ENCODE results near the gene SLC26A3. TPM values are rescaled to one million over a fixed set of nuclear protein-coding genes. Genes with fewer than 3 reads are reported as not detected.

The SLC26A3 gene
- total RNA-seq, 1 donor from 2014 or later = not detected

DNA sequence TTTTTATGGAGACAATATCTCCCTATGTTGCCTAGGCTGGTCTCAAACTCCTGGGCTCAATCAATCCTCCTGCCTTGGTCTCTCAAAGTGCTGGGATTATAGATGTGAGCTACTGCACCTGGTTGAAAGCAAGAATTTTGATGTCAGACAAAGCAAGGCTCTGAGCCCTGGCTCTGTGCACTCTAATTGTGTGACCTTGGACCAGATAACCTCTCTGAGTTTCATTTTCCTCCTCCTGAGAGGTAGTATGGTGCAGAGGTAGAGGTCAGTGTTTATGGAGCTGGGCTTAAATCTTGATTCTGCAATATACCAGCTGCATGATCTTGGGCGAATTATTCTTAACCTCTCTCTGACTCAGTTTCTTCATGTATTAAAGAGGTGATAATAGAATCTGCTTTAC lies 31.4 kb upstream of the SLC26A3 start:
- no peak overlapping the region for H3K4me3 Mint-ChIP-seq
- H3K27ac Mint-ChIP-seq = no peak overlapping the region
- intact Hi-C loops (cut with micrococcal nuclease) = no loop called here
- no peaks in the 10 kb centered on the region for H3K36me3 Mint-ChIP-seq (ENCODE audit: low read depth)
- peaks cover 10% of the 10 kb centered on the region for H3K9me3 Mint-ChIP-seq
- peaks cover 5% of the 10 kb centered on the region for H3K27me3 Mint-ChIP-seq
- DNase-seq = no peak
- H3K4me1 Mint-ChIP-seq = no peaks in the 10 kb centered on the region

DNA sequence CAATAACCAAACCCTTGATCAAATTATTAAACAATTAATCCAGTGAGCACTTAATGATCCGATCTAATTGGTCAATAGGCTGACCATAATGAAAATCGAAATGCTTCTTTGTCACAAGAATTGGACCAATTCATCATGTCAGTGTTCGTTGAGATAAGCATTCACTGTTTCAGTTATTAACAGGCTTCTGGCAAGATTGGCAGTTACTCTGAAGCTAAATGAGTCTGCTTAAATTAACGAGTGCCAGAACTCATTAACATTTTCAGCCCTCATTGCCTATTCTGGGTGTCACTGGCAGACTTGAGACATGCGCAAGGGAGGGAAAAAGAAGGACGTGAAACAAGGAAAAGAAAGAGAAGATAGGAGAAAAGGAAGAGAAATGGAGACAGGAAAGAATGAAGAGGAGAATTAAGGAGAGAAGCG lies 30.7 kb upstream of the SLC26A3 start:
- Mint-ChIP-seq H3K9me3 (peaks cover 9% of the 10 kb centered on the region), H3K36me3 (ENCODE audit: low read depth) (no peaks in the 10 kb centered on the region), H3K27ac (no peak overlapping the region), H3K4me3 (no peak overlapping the region), H3K4me1 (no peaks in the 10 kb centered on the region), H3K27me3 (peaks cover 5% of the 10 kb centered on the region)
- DNase-seq = no peak
- intact Hi-C loops (cut with micrococcal nuclease) = no loop called here

GRCh38 chr7:107830420-107830819 lies 27.4 kb upstream of the SLC26A3 start:
- Mint-ChIP-seq H3K27ac (no peak overlapping the region), H3K4me1 (no peaks in the 10 kb centered on the region), H3K4me3 (no peak overlapping the region), H3K9me3 (peaks cover 9% of the 10 kb centered on the region), H3K36me3 (ENCODE audit: low read depth) (no peaks in the 10 kb centered on the region), H3K27me3 (peaks cover 7% of the 10 kb centered on the region)
- intact Hi-C loops (cut with micrococcal nuclease) = no loop called here
- DNase-seq = no peak

DNA sequence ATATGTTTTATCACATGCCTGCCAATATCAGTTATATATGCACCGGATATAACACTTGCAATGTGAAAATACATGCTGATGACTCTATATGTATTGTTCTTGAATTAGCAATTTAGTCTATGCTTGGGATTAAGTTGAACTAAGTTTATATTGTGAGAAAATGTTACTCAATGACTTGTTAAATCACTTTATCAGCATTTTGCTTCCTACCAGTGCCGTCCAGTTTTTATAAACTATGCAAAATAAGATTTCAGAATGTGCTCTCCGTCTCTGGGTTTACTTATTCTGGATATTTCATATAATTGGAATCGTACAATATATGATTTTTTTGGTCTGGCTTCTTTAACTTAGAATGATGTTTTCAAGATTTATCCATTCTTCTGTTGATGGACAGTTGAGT lies 25.5 kb upstream of the SLC26A3 start:
- no peak overlapping the region for H3K4me3 Mint-ChIP-seq
- H3K36me3 Mint-ChIP-seq (ENCODE audit: low read depth) = no peaks in the 10 kb centered on the region
- no peak overlapping the region for H3K27ac Mint-ChIP-seq
- no peak for DNase-seq
- intact Hi-C loops (cut with micrococcal nuclease) = no loop called here
- peaks cover 5% of the 10 kb centered on the region for H3K27me3 Mint-ChIP-seq
- H3K4me1 Mint-ChIP-seq = no peaks in the 10 kb centered on the region
- H3K9me3 Mint-ChIP-seq = peaks cover 13% of the 10 kb centered on the region

DNA sequence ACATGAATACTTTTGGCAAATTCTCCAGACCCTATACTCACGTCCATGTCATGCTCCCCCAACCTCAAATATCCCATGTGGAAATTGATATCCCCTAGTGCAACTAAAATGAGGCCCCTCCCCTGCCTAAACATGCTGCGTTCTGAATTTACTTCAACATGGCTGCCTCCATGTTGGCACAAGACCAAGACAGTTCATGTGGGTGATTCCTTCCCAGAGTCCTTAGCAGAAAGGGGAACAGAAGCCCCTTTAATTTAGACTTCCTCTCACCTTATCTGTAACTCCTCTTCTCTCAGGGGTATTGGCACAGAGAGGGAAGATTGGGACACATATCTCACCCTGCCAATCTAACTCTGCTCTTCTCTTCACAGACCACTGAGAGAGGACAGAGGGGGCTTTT lies 24.5 kb upstream of the SLC26A3 start:
- Mint-ChIP-seq H3K9me3 (peaks cover 13% of the 10 kb centered on the region), H3K27ac (no peak overlapping the region), H3K4me3 (no peak overlapping the region), H3K27me3 (peaks cover 5% of the 10 kb centered on the region), H3K36me3 (ENCODE audit: low read depth) (no peaks in the 10 kb centered on the region), H3K4me1 (no peaks in the 10 kb centered on the region)
- DNase-seq = no peak
- intact Hi-C loops (cut with micrococcal nuclease) = no loop called here

DNA sequence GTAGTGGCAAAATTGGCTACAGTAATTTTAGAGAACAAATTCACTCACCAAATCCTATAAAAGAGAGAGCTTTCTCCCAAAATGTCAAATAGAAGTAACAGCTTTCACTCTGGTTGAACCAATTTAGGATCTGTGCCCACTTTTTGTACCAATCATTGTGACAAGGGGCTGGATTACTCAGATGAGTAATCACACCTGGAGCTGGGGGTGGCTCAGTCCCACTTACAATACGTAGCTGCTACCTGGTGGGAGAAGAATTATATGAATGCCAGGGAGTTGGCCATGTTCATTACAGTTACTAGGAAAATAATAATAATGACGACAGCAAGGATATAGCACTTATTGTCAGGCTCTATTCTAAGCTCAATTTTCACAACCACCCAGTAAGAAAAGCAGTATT lies 23.4 kb upstream of the SLC26A3 start:
- intact Hi-C loops (cut with micrococcal nuclease) = no loop called here
- H3K9me3 Mint-ChIP-seq = peaks cover 13% of the 10 kb centered on the region
- no peak overlapping the region for H3K4me3 Mint-ChIP-seq
- H3K36me3 Mint-ChIP-seq (ENCODE audit: low read depth) = no peaks in the 10 kb centered on the region
- H3K4me1 Mint-ChIP-seq = no peaks in the 10 kb centered on the region
- no peak for DNase-seq
- H3K27ac Mint-ChIP-seq = no peak overlapping the region
- H3K27me3 Mint-ChIP-seq = peaks cover 5% of the 10 kb centered on the region

DNA sequence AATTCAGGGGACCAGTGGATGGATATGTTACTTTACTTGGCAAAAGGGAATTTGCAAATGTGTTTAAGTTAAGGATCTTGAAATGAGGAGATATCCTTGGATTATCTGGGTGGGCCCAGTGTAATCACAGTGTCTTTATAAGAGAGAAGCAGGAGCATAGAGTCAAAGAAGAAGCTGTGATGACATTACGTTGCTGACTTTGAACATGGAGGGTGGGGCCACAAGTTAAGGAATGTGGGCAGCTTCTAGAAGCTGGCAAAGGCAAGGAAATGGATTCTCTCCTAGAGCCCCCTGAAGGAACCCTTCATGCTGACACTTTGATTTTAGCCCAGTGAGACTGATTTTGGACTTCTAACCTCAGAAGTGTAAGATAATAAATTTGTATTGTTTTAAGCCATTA lies 21.8 kb upstream of the SLC26A3 start:
- no peak overlapping the region for H3K27ac Mint-ChIP-seq
- no peak for DNase-seq
- peaks cover 4% of the 10 kb centered on the region for H3K27me3 Mint-ChIP-seq
- no peak overlapping the region for H3K4me3 Mint-ChIP-seq
- H3K9me3 Mint-ChIP-seq = peaks cover 5% of the 10 kb centered on the region
- intact Hi-C loops (cut with micrococcal nuclease) = no loop called here
- H3K36me3 Mint-ChIP-seq (ENCODE audit: low read depth) = no peaks in the 10 kb centered on the region
- no peaks in the 10 kb centered on the region for H3K4me1 Mint-ChIP-seq

GRCh38 chr7:107818622-107819021 lies 15.6 kb upstream of the SLC26A3 start:
- intact Hi-C loops (cut with micrococcal nuclease) = loop anchor here (5.0 to 10.0 kb wide), 3 partner anchors 154 to 644 kb away; partner anchors contain the start of gene SLC26A4
- Mint-ChIP-seq H3K27ac (no peak overlapping the region), H3K36me3 (ENCODE audit: low read depth) (no peaks in the 10 kb centered on the region), H3K9me3 (peaks cover 9% of the 10 kb centered on the region), H3K27me3 (peaks cover 3% of the 10 kb centered on the region), H3K4me3 (no peak overlapping the region), H3K4me1 (peaks cover 18% of the 10 kb centered on the region)
- DNase-seq = no peak

- H3K27ac Mint-ChIP-seq = peak overlapping the region; percentile 84
- H3K27me3 Mint-ChIP-seq = peaks cover 3% of the 10 kb centered on the region
- intact Hi-C loops (cut with micrococcal nuclease) = loop anchor here (5.0 to 10.0 kb wide), 3 partner anchors 151 to 641 kb away; partner anchors contain the start of gene SLC26A4
- H3K9me3 Mint-ChIP-seq = peaks cover 9% of the 10 kb centered on the region
- H3K4me1 Mint-ChIP-seq = peaks cover 23% of the 10 kb centered on the region
- peak overlapping the region; percentile 23 for H3K4me3 Mint-ChIP-seq
- no peak for DNase-seq
- H3K36me3 Mint-ChIP-seq (ENCODE audit: low read depth) = no peaks in the 10 kb centered on the region
Observed at GRCh38 chr7:107816011-107816566, 13.1 kb upstream of the SLC26A3 start.

- peaks cover 3% of the 10 kb centered on the region for H3K27me3 Mint-ChIP-seq
- peak overlapping the region; percentile 3 for H3K4me3 Mint-ChIP-seq
- H3K36me3 Mint-ChIP-seq (ENCODE audit: low read depth) = no peaks in the 10 kb centered on the region
- peak overlapping the region; percentile 88 for H3K27ac Mint-ChIP-seq
- no peak for DNase-seq
- H3K4me1 Mint-ChIP-seq = peaks cover 23% of the 10 kb centered on the region
- intact Hi-C loops (cut with micrococcal nuclease) = loop anchor here (1.0 to 10.0 kb wide), 8 partner anchors 31 to 944 kb away; partner anchors contain the start of gene SLC26A4
- peaks cover 9% of the 10 kb centered on the region for H3K9me3 Mint-ChIP-seq
Observed at GRCh38 chr7:107815254-107815882, 12.3 kb upstream of the SLC26A3 start.

DNA sequence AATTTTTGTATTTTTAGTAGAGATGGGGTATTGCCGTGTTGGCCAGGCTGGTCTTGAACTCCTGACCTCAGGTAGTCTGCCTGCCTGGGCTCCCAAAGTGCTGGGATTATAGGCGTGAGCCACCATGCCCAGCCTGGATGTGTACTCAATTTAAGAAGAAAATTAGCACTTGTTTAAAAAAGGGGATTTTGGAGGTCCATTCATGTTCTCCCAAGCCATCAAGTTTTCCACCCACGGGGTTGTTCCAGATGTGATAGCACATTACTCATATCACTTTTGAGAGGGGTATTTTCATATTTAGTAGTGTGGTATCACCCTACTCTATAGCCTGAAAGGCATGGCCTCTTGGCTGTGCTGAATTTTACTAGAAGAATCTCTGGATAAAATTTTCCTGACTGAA lies 10.5 kb upstream of the SLC26A3 start:
- H3K4me3 Mint-ChIP-seq = peak overlapping the region; percentile 5
- H3K27ac Mint-ChIP-seq = peak overlapping the region; percentile 88
- H3K4me1 Mint-ChIP-seq = peaks cover 23% of the 10 kb centered on the region
- peaks cover 9% of the 10 kb centered on the region for H3K9me3 Mint-ChIP-seq
- intact Hi-C loops (cut with micrococcal nuclease) = loop anchor here (10.0 kb wide), 2 partner anchors 149 to 639 kb away; partner anchors contain the start of gene SLC26A4
- H3K27me3 Mint-ChIP-seq = no peaks in the 10 kb centered on the region
- no peak for DNase-seq
- no peaks in the 10 kb centered on the region for H3K36me3 Mint-ChIP-seq (ENCODE audit: low read depth)

DNA sequence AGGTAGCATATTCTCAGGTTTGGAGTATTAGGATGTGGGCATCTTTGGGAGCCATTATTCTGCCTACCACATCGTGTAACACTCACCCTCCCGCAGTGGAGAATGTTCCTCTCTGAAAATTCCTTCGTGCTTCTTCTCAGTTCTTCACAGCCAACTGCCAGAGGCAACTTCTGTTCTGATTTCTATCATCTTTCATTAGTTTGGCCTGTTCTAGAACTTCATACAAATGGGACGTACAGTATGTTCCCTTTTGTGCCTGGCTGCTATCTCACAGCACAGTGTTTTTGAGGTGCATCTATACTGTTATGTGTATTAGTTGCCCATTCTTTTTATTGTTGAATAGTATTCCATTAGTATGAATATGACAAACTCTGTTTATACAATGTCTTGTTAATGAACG lies 8.9 kb upstream of the SLC26A3 start:
- Mint-ChIP-seq H3K36me3 (ENCODE audit: low read depth) (no peaks in the 10 kb centered on the region), H3K9me3 (peaks cover 9% of the 10 kb centered on the region), H3K27me3 (no peaks in the 10 kb centered on the region), H3K4me1 (peaks cover 23% of the 10 kb centered on the region), H3K27ac (no peak overlapping the region), H3K4me3 (no peak overlapping the region)
- intact Hi-C loops (cut with micrococcal nuclease) = loop anchor here (10.0 kb wide), 2 partner anchors 147 to 637 kb away; partner anchors contain the start of gene SLC26A4
- DNase-seq = no peak

- no peak for DNase-seq
- H3K9me3 Mint-ChIP-seq = peaks cover 4% of the 10 kb centered on the region
- intact Hi-C loops (cut with micrococcal nuclease) = loop anchor here (10.0 kb wide), 2 partner anchors 146 to 636 kb away; partner anchors contain the start of gene SLC26A4
- no peak overlapping the region for H3K4me3 Mint-ChIP-seq
- no peaks in the 10 kb centered on the region for H3K27me3 Mint-ChIP-seq
- no peaks in the 10 kb centered on the region for H3K36me3 Mint-ChIP-seq (ENCODE audit: low read depth)
- H3K4me1 Mint-ChIP-seq = peaks cover 16% of the 10 kb centered on the region
- H3K27ac Mint-ChIP-seq = no peak overlapping the region
Observed at GRCh38 chr7:107810626-107811025, 7.6 kb upstream of the SLC26A3 start.

- intact Hi-C loops (cut with micrococcal nuclease) = no loop called here
- Mint-ChIP-seq H3K27ac (no peak overlapping the region), H3K36me3 (ENCODE audit: low read depth) (no peaks in the 10 kb centered on the region)
Observed at GRCh38 chr7:107809179-107809578, 6.2 kb upstream of the SLC26A3 start.

More at GRCh38 chr7:107809179-107809578, 6.2 kb upstream of the SLC26A3 start:
- H3K4me1 Mint-ChIP-seq = peaks cover 10% of the 10 kb centered on the region
- H3K27me3 Mint-ChIP-seq = peaks cover 3% of the 10 kb centered on the region
- H3K9me3 Mint-ChIP-seq = no peaks in the 10 kb centered on the region
- DNase-seq = no peak
- no peak overlapping the region for H3K4me3 Mint-ChIP-seq
